ENCODE measurements around the gene SVOPL.

SVOPL gene

DNA sequence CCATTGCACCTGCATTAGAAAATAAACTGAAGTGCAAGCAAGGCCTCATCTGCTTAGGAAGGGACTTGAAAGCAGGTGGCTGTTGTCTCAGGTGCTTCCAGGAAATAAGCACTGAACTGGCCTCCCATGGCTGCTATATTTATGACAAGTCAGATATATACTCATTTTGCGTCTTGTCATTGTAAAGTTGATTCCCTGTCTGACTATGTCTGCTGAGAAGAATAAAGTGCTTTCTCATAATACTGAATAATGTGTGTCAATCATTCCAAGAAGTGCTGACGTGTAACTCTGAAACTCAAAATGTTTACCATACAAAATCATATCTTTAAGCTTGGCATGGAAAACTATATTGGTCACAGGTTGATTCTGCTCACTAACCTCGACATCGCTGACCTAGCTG, 44.9 kb upstream of the SVOPL start:
- H3K27me3 ChIP-seq (ENCODE audit: control insufficient read depth in 1 of 2, insufficient read depth in 1 of 2, low read length in 2 of 2) = peaks cover 0 to 9% of the 10 kb centered on the region in 2 experiments
- no peak overlapping the region for H3K27ac ChIP-seq (ENCODE audit: low read length, poor library complexity, severe bottlenecking)
- no peak overlapping the region for H2BK5ac ChIP-seq (ENCODE audit: low read depth, low read length, poor library complexity, severe bottlenecking)
- H3K9ac ChIP-seq (ENCODE audit: low read length) = no peak overlapping the region
- no peak overlapping the region for H3K18ac ChIP-seq (ENCODE audit: low read depth in 1 of 2, low read length in 2 of 2)
- H4K91ac ChIP-seq (ENCODE audit: low read length) = no peak overlapping the region
- WGBS = 88% methylated on average over 1 of the region's 4 CpGs
- no peaks in the 10 kb centered on the region for H3K79me1 ChIP-seq (replicated peaks; ENCODE audit: low read length, poor library complexity, severe bottlenecking)
- H3K23ac ChIP-seq (ENCODE audit: low read length in 2 of 2) = no peak overlapping the region
- H2BK12ac ChIP-seq (ENCODE audit: low read length in 2 of 2) = no peak overlapping the region
- H2BK120ac ChIP-seq (ENCODE audit: low read depth, low read length) = no peak overlapping the region
- H3K4ac ChIP-seq (ENCODE audit: low read depth in 1 of 2, low read length in 2 of 2) = no peak overlapping the region
- H3K4me3 ChIP-seq (ENCODE audit: insufficient read depth in 1 of 2, low read depth in 1 of 2, low read length in 2 of 2) = no peak overlapping the region
- H4K8ac ChIP-seq (ENCODE audit: low read length) = no peak overlapping the region
- peaks cover 8% of the 10 kb centered on the region for H3K4me1 ChIP-seq (ENCODE audit: control insufficient read depth, insufficient read depth, low read depth, low read length)
- no peaks in the 10 kb centered on the region for H3K9me3 ChIP-seq (ENCODE audit: control insufficient read depth, low read length)
- no peak for DNase-seq
- no peak overlapping the region for H3K14ac ChIP-seq (ENCODE audit: low read length in 2 of 2)
- no peak overlapping the region for H2BK15ac ChIP-seq (ENCODE audit: low read depth, poor library complexity, severe bottlenecking)
- no peak overlapping the region for H3K4me2 ChIP-seq (ENCODE audit: low read length, poor library complexity, severe bottlenecking)
- peaks cover 0 to 5% of the 10 kb centered on the region in 2 experiments for H3K36me3 ChIP-seq (ENCODE audit: control insufficient read depth in 1 of 2, insufficient read depth in 2 of 2, low read depth in 1 of 2, low read length in 2 of 2)
- H2AFZ ChIP-seq (ENCODE audit: low read depth, low read length) = no peak overlapping the region
- no peak overlapping the region for H2AK5ac ChIP-seq (ENCODE audit: low read length, severe bottlenecking)

DNA sequence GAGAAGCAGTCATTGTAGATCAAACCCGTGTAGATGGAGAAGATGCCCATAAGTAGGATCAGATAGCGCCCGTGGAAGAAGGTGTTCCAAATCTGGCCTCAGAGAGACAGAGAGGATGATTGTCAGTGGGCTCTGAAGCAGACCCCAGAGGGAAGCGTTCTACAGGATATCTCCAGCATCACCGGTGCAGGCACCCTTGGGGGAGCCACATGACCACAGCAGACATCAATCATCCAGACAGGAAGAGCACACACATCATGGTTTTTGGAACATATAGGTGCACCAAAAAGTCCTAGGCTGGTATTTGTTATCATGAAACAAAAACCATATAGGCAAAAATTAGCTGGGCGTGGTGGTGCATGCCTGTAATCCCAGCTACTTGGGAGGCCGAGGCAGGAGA, 44.0 kb upstream of the SVOPL start:
- no peak overlapping the region for H2BK12ac ChIP-seq (ENCODE audit: low read length in 2 of 2)

DNA sequence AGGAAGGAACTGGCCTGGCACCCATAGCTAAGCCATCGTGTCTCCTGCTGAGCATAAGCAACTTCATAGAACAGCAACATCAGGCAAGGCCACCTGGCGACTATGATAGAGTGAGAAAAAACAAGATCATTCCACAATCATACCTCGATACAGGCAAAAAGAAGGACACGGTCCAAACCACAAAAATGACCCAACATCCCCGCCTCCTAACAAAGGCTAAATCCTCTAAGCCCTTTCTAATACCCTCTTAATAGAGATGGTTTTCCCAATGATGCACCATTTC, 40.2 kb upstream of the SVOPL start:
- Histone ChIP-seq H3K4ac (ENCODE audit: low read depth in 1 of 2, low read length in 2 of 2) (no peak overlapping the region), H3K27me3 (ENCODE audit: control insufficient read depth in 1 of 2, insufficient read depth in 1 of 2, low read length in 2 of 2) (no peaks in the 10 kb centered on the region), H3K18ac (ENCODE audit: low read depth in 1 of 2, low read length in 2 of 2) (no peak overlapping the region), H4K91ac (ENCODE audit: low read length) (no peak overlapping the region), H3K14ac (ENCODE audit: low read length in 2 of 2) (no peak overlapping the region), H2BK12ac (ENCODE audit: low read length in 2 of 2) (no peak overlapping the region), H3K9me3 (ENCODE audit: control insufficient read depth, low read length) (no peaks in the 10 kb centered on the region), H2AFZ (ENCODE audit: low read depth, low read length) (no peak overlapping the region), H4K8ac (ENCODE audit: low read length) (no peak overlapping the region), H3K4me1 (ENCODE audit: control insufficient read depth, insufficient read depth, low read depth, low read length) (peaks cover 4% of the 10 kb centered on the region), H3K23ac (ENCODE audit: low read length in 2 of 2) (no peak overlapping the region), H2BK15ac (ENCODE audit: low read depth, poor library complexity, severe bottlenecking) (no peak overlapping the region), H3K36me3 (ENCODE audit: control insufficient read depth in 1 of 2, insufficient read depth in 2 of 2, low read depth in 1 of 2, low read length in 2 of 2) (no peaks in the 10 kb centered on the region), H3K4me2 (ENCODE audit: low read length, poor library complexity, severe bottlenecking) (no peak overlapping the region), H3K79me1 (replicated peaks; ENCODE audit: low read length, poor library complexity, severe bottlenecking) (no peaks in the 10 kb centered on the region), H2BK5ac (ENCODE audit: low read depth, low read length, poor library complexity, severe bottlenecking) (no peak overlapping the region), H2AK5ac (ENCODE audit: low read length, severe bottlenecking) (no peak overlapping the region), H2BK120ac (ENCODE audit: low read depth, low read length) (no peak overlapping the region), H3K27ac (ENCODE audit: low read length, poor library complexity, severe bottlenecking) (no peak overlapping the region), H3K9ac (ENCODE audit: low read length) (no peak overlapping the region), H3K4me3 (ENCODE audit: insufficient read depth in 1 of 2, low read depth in 1 of 2, low read length in 2 of 2) (no peak overlapping the region)
- WGBS = 90% methylated on average over 5 of the region's 5 CpGs
- no peak for DNase-seq

More for the DNA sequence above, 44.0 kb upstream of the SVOPL start:
- no peak overlapping the region for H3K4me3 ChIP-seq (ENCODE audit: insufficient read depth in 1 of 2, low read depth in 1 of 2, low read length in 2 of 2)
- no peak overlapping the region for H3K4me2 ChIP-seq (ENCODE audit: low read length, poor library complexity, severe bottlenecking)
- no peak for DNase-seq
- peaks cover 0 to 7% of the 10 kb centered on the region in 2 experiments for H3K27me3 ChIP-seq (ENCODE audit: control insufficient read depth in 1 of 2, insufficient read depth in 1 of 2, low read length in 2 of 2)
- H3K27ac ChIP-seq (ENCODE audit: low read length, poor library complexity, severe bottlenecking) = no peak overlapping the region
- no peak overlapping the region for H2BK15ac ChIP-seq (ENCODE audit: low read depth, poor library complexity, severe bottlenecking)
- H3K23ac ChIP-seq (ENCODE audit: low read length in 2 of 2) = no peak overlapping the region
- no peak overlapping the region for H2AK5ac ChIP-seq (ENCODE audit: low read length, severe bottlenecking)
- H3K4me1 ChIP-seq (ENCODE audit: control insufficient read depth, insufficient read depth, low read depth, low read length) = peaks cover 4% of the 10 kb centered on the region
- no peak overlapping the region for H2BK120ac ChIP-seq (ENCODE audit: low read depth, low read length)
- H3K36me3 ChIP-seq (ENCODE audit: control insufficient read depth in 1 of 2, insufficient read depth in 2 of 2, low read depth in 1 of 2, low read length in 2 of 2) = no peaks in the 10 kb centered on the region
- no peak overlapping the region for H2AFZ ChIP-seq (ENCODE audit: low read depth, low read length)
- H3K14ac ChIP-seq (ENCODE audit: low read length in 2 of 2) = no peak overlapping the region
- no peaks in the 10 kb centered on the region for H3K79me1 ChIP-seq (replicated peaks; ENCODE audit: low read length, poor library complexity, severe bottlenecking)
- no peak overlapping the region for H3K9ac ChIP-seq (ENCODE audit: low read length)
- H4K8ac ChIP-seq (ENCODE audit: low read length) = no peak overlapping the region
- no peak overlapping the region for H3K18ac ChIP-seq (ENCODE audit: low read depth in 1 of 2, low read length in 2 of 2)
- H2BK5ac ChIP-seq (ENCODE audit: low read depth, low read length, poor library complexity, severe bottlenecking) = no peak overlapping the region
- no peaks in the 10 kb centered on the region for H3K9me3 ChIP-seq (ENCODE audit: control insufficient read depth, low read length)
- H3K4ac ChIP-seq (ENCODE audit: low read depth in 1 of 2, low read length in 2 of 2) = no peak overlapping the region
- no peak overlapping the region for H4K91ac ChIP-seq (ENCODE audit: low read length)
- 93% methylated on average over 7 of the region's 7 CpGs for WGBS

DNA sequence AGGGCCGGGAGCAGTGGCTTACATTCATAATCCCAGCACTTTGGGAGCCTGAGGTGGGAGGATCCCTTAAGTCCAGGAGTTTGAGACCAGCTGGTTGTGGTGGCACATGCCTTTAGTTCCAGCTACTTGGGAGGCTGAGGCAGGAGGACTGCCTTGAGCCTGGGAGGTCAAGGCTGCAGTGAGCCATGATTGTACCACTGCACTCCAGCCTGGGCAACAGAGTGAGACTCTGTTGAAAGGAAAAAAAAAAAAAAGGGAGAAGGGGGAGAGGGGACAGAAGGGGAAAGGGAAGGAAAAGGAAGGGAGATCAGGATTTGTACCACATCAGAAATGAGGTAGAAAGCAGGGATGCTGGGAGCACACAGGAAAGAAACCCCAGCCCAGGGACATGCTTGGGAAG, 38.7 kb upstream of the SVOPL start:
- H3K27me3 ChIP-seq (ENCODE audit: control insufficient read depth in 1 of 2, insufficient read depth in 1 of 2, low read length in 2 of 2) = no peaks in the 10 kb centered on the region
- H4K8ac ChIP-seq (ENCODE audit: low read length) = no peak overlapping the region
- H3K4me3 ChIP-seq (ENCODE audit: insufficient read depth in 1 of 2, low read depth in 1 of 2, low read length in 2 of 2) = no peak overlapping the region
- no peak overlapping the region for H2AFZ ChIP-seq (ENCODE audit: low read depth, low read length)
- no peak overlapping the region for H3K27ac ChIP-seq (ENCODE audit: low read length, poor library complexity, severe bottlenecking)
- no peak overlapping the region for H3K4me2 ChIP-seq (ENCODE audit: low read length, poor library complexity, severe bottlenecking)
- H3K79me1 ChIP-seq (replicated peaks; ENCODE audit: low read length, poor library complexity, severe bottlenecking) = no peaks in the 10 kb centered on the region
- DNase-seq = no peak
- no peak overlapping the region for H3K18ac ChIP-seq (ENCODE audit: low read depth in 1 of 2, low read length in 2 of 2)
- no peak overlapping the region for H3K4ac ChIP-seq (ENCODE audit: low read depth in 1 of 2, low read length in 2 of 2)
- H3K9ac ChIP-seq (ENCODE audit: low read length) = no peak overlapping the region
- peaks cover 4% of the 10 kb centered on the region for H3K4me1 ChIP-seq (ENCODE audit: control insufficient read depth, insufficient read depth, low read depth, low read length)
- no peak overlapping the region for H2BK5ac ChIP-seq (ENCODE audit: low read depth, low read length, poor library complexity, severe bottlenecking)
- no peak overlapping the region for H3K14ac ChIP-seq (ENCODE audit: low read length in 2 of 2)
- H2BK12ac ChIP-seq (ENCODE audit: low read length in 2 of 2) = no peak overlapping the region
- H4K91ac ChIP-seq (ENCODE audit: low read length) = no peak overlapping the region
- H2BK120ac ChIP-seq (ENCODE audit: low read depth, low read length) = no peak overlapping the region
- no peak overlapping the region for H2AK5ac ChIP-seq (ENCODE audit: low read length, severe bottlenecking)
- H3K36me3 ChIP-seq (ENCODE audit: control insufficient read depth in 1 of 2, insufficient read depth in 2 of 2, low read depth in 1 of 2, low read length in 2 of 2) = no peaks in the 10 kb centered on the region
- 91% methylated on average over 1 of the region's 1 CpG for WGBS
- no peaks in the 10 kb centered on the region for H3K9me3 ChIP-seq (ENCODE audit: control insufficient read depth, low read length)
- H2BK15ac ChIP-seq (ENCODE audit: low read depth, poor library complexity, severe bottlenecking) = no peak overlapping the region
- H3K23ac ChIP-seq (ENCODE audit: low read length in 2 of 2) = no peak overlapping the region

Data from mesenchymal stem cell (in vitro differentiated cells and primary cell).